Stomach smooth muscle (tissue), 2 donors: ENCODE data around the gene FAM20C.

Experiments used
- H3K27ac ChIP-seq: one replicate; pipeline ENCODE4 v1.7.0; 2013; ENCODE audit warnings: mild to moderate bottlenecking, low read length, inconsistent platforms
- H3K27me3 ChIP-seq, 2 donors: one replicate each; pipeline ENCODE4 v1.7.0; 2013; ENCODE audit warnings: low read length in 2 of 2; ENCODE audit not compliant: insufficient read depth in 2 of 2, control insufficient read depth in 1 of 2
- H3K36me3 ChIP-seq, 2 donors: one replicate each; pipeline ENCODE4 v1.7.0; 2013; ENCODE audit warnings: low read length in 2 of 2; ENCODE audit not compliant: control insufficient read depth in 2 of 2, insufficient read depth in 2 of 2
- H3K4me1 ChIP-seq: one replicate; pipeline ENCODE4 v1.7.0; 2013; ENCODE audit warnings: low read length; ENCODE audit not compliant: control insufficient read depth, insufficient read depth
- H3K4me3 ChIP-seq, 2 donors: one replicate each; pipeline ENCODE4 v1.7.0; 2013; ENCODE audit warnings: low read length in 2 of 2
- H3K9ac ChIP-seq, 2 donors: one replicate each; pipeline ENCODE4 v1.7.0; 2013; ENCODE audit warnings: low read length in 2 of 2, mild to moderate bottlenecking in 1 of 2
- H3K9me3 ChIP-seq, 2 donors: one replicate each; pipeline ENCODE4 v1.7.0; 2013; ENCODE audit warnings: low read length in 2 of 2; ENCODE audit not compliant: control insufficient read depth in 2 of 2
- donor health status: healthy.
- donor health status: Pancreatic carcinoma.

Gene FAM20C

GRCh38 chr7:151346-152050 lies 40.9 kb upstream of the FAM20C start:
- no peak overlapping the region for H3K27ac ChIP-seq

DNA sequence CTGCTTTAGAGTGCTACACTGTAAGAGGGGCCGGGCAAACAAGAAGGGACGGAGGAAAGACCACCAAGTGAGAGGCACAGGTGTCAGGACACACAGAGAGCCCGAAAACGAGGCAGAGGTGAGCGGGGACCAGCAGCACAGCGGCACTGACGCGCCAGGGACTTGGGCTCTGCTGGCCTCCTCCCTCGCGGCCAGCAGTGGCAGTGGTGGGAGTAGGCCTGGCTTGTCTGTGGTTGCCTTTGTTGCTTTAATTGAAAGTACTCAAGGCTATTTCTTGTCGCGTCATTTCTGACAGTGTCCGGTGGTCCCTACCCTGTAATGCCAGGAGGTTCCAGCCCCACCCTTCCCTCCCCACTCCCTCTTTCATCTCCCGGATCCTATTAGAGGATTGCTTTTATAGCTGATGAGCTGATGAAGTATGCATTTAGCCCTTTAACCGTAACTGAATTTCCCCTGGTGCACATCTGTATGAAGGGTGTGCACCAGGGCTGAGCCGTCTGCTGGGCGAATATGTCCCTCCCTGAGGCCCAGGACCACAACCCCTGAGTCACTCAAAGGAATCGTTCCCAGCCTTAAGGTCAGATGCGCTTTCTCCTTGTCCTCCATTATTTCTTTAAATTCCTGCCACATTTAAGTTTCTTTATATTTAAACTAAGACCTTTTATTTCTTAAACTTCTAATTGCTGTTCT lies 39.5 kb upstream of the FAM20C start:
- H3K4me3 ChIP-seq = no peak overlapping the region
- no peaks in the 10 kb centered on the region for H3K9me3 ChIP-seq
- no peaks in the 10 kb centered on the region for H3K27me3 ChIP-seq
- H3K36me3 ChIP-seq = no peaks in the 10 kb centered on the region
- peaks cover 14% of the 10 kb centered on the region for H3K4me1 ChIP-seq
- H3K9ac ChIP-seq = no peak overlapping the region
- no peak overlapping the region for H3K27ac ChIP-seq

More at GRCh38 chr7:151346-152050, 40.9 kb upstream of the FAM20C start:
- H3K4me1 ChIP-seq = peaks cover 14% of the 10 kb centered on the region
- no peaks in the 10 kb centered on the region for H3K36me3 ChIP-seq
- H3K4me3 ChIP-seq = no peak overlapping the region
- no peaks in the 10 kb centered on the region for H3K9me3 ChIP-seq
- no peaks in the 10 kb centered on the region for H3K27me3 ChIP-seq
- H3K9ac ChIP-seq = no peak overlapping the region

GRCh38 chr7:153604-154003 lies 38.8 kb upstream of the FAM20C start:
- H3K4me1 ChIP-seq = peaks cover 14% of the 10 kb centered on the region

DNA sequence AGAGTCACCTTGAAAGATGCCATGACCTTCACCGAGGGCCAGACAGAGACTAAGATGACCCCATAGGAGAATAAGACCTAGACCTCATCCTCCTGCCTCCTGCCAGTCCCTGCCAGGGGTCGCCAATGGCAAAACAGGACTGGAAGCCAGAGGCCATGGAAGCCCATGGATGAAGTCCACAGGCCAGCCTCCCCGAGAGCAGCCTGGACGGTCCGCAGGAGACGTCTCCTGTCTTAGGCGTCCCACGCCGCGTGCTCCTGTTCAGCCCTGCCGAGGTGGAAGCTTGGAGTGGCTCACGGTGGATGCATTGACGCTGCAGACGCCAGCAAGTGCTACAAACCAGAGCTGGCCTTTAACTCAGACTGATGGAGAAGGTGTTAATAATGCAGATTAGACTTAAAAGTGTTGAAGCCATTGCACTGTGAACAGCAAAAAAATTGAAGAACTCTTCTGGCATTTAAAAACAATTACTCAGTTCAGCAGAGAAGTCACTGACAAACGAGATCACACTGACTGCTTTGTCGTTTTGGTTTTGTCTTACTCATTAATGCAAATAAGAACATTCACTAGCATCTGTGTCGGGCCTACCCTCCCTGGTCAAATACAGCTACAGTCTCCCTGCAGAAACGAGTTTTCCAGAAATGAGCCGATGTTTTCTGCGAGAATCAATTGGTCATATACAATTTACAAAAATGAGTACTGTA lies 38.1 kb upstream of the FAM20C start:
- Histone ChIP-seq H3K9ac (no peak overlapping the region), H3K36me3 (no peaks in the 10 kb centered on the region), H3K27ac (no peak overlapping the region), H3K4me1 (peaks cover 12% of the 10 kb centered on the region), H3K9me3 (no peaks in the 10 kb centered on the region), H3K4me3 (no peak overlapping the region), H3K27me3 (no peaks in the 10 kb centered on the region)

More at GRCh38 chr7:153604-154003, 38.8 kb upstream of the FAM20C start:
- Histone ChIP-seq H3K9me3 (no peaks in the 10 kb centered on the region), H3K4me3 (no peak overlapping the region), H3K27ac (no peak overlapping the region), H3K36me3 (no peaks in the 10 kb centered on the region), H3K9ac (no peak overlapping the region), H3K27me3 (no peaks in the 10 kb centered on the region)

DNA sequence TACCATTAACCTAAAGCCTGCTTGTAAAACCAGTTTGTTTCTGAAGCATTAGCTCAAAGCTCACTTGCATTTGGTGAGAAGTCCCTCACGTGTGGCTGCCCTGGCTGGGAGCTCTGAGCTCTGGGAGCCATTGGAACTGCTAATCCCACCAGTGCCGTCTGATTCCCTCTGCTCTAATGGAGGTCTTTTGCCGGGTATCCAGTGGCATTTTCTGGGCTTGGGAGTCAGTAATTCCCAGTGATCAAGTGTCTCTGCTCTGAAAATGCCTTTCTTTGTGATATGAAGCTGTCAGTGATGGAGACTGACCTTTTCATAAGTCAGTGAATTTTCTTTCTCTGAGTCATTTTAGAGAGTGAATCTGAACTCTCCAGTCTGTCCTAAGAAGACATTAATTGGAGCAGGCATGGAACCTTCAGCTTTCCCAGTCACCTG lies 36.9 kb upstream of the FAM20C start:
- H3K9ac ChIP-seq = no peak overlapping the region
- no peak overlapping the region for H3K27ac ChIP-seq
- H3K36me3 ChIP-seq = no peaks in the 10 kb centered on the region
- no peaks in the 10 kb centered on the region for H3K27me3 ChIP-seq
- no peak overlapping the region for H3K4me3 ChIP-seq
- H3K9me3 ChIP-seq = no peaks in the 10 kb centered on the region
- H3K4me1 ChIP-seq = peaks cover 2% of the 10 kb centered on the region

DNA sequence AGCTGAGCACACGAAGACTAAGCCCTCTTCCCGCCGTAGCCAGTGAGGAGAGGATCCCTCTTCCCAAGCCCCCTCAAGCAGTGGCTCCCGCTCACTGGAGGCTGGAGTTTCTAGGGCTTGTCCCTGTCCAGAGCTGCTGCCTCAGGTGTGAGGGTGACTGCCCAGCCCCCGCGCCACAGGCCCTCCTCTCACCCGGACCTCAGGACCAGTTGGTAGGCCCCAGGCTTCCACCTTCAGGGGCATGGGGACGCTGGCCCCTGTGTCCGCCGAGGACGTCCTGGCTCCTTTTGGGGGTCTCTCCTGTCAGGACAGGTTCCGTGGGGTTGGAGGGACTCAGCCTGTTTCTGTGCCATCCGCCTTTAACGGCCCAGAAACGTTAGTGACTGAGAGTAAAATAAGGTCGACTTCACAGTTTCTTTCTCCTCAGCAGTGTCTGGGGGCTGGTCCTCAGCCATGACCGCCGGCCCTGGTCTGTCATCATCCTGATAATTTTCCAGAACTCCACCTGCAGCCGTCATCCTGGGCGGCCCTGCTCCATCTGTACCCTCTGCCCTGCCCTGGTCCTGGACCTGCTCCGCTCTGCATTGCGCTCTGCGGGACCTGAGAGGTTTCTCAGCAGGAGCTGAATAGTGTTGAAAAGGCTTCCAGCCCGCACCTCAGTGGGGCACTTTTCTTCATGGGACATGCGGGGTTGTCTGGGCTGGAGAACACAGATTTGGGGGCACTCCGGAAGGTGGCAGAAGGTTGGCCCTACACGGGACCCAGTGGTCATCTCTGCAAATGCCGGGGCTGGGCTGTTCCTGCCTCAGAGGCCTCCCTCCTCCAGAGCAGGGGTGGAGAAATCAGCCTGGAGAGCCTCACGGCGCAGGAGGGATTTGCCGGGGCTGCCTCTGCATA lies 36.0 kb upstream of the FAM20C start:
- H3K4me1 ChIP-seq = no peaks in the 10 kb centered on the region
- no peak overlapping the region for H3K9ac ChIP-seq
- H3K27me3 ChIP-seq = no peaks in the 10 kb centered on the region
- no peak overlapping the region for H3K27ac ChIP-seq
- no peaks in the 10 kb centered on the region for H3K9me3 ChIP-seq
- no peak overlapping the region for H3K4me3 ChIP-seq
- no peaks in the 10 kb centered on the region for H3K36me3 ChIP-seq

DNA sequence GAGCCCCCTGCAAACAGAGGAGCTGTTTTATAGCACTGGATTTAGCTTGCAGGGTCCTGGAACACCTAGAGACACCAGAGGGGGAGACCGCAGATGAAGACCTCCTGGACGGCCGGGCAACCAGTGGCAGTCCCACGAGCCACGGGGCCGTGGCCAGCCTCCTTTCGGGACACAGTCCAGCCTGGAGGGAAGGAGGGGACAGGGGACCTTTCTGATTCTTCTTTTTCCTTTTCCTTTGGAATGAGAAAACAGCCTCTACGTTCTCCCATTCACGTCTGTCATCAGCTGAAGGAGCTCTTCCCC lies 35.4 kb upstream of the FAM20C start:
- Histone ChIP-seq H3K27ac (no peak overlapping the region), H3K9ac (no peak overlapping the region), H3K9me3 (no peaks in the 10 kb centered on the region), H3K36me3 (no peaks in the 10 kb centered on the region), H3K4me3 (no peak overlapping the region), H3K4me1 (no peaks in the 10 kb centered on the region), H3K27me3 (no peaks in the 10 kb centered on the region)

- Histone ChIP-seq H3K27ac (no peak overlapping the region), H3K9ac (no peak overlapping the region), H3K27me3 (no peaks in the 10 kb centered on the region)
Measured at GRCh38 chr7:157771-158625, 34.4 kb upstream of the FAM20C start.

DNA sequence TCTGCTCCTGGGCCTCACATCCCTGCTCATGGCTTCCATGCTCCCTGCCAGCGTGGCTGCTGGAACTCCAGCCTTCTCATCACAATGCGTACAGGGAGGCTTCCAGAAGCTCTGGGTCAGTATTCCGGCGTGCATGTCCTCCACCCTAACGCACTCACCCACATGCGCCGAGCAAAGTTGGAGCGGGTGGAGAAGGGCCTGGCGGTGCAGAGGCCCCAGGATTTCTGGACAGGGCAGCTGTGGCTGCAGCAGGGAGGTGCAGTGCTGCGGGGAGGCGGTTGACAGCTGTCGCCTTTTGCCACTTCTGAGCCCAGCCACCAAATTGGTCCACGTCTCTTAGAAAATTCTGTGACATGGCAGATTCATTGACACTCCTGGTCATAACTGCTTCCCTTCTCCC lies 33.6 kb upstream of the FAM20C start:
- no peak overlapping the region for H3K9ac ChIP-seq
- no peak overlapping the region for H3K27ac ChIP-seq
- H3K4me1 ChIP-seq = peaks cover 15% of the 10 kb centered on the region

More at GRCh38 chr7:157771-158625, 34.4 kb upstream of the FAM20C start:
- peaks cover 8% of the 10 kb centered on the region for H3K4me1 ChIP-seq
- H3K36me3 ChIP-seq = no peaks in the 10 kb centered on the region
- H3K4me3 ChIP-seq = no peak overlapping the region
- no peaks in the 10 kb centered on the region for H3K9me3 ChIP-seq

More for the DNA sequence above, 33.6 kb upstream of the FAM20C start:
- H3K9me3 ChIP-seq = no peaks in the 10 kb centered on the region
- no peaks in the 10 kb centered on the region for H3K36me3 ChIP-seq
- H3K27me3 ChIP-seq = no peaks in the 10 kb centered on the region
- no peak overlapping the region for H3K4me3 ChIP-seq
